Measurements from ENCODE around the gene HIVEP3. TPM values are rescaled to one million over a fixed set of nuclear protein-coding genes. Genes with fewer than 3 reads are reported as not detected.

The HIVEP3 gene
- total and polyA plus RNA-seq, 11 donors = 3.2 to 11.9 (median 5.0) TPM

DNA sequence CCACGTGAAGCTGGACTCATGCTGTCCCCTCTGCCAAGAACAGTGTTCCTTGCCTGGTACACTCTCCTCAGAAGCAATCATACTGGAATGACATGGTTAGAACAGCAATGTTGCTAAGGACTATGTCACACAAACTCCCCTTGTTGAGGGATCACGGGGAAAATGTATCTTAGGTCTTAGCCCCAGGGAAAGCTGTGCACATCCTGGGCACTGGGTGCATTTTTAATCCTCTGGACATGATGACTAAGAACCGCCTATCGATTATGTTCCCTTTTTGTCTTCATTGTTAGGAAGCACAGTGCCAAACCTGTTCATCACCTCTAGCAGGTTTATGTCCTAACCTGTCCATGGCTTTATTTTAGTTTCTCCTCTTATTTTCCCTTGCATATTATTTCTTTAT is 115.1 kb downstream of the HIVEP3 start:
- intact Hi-C loops (cut with DNase I) = no loop called here
- TF ChIP-seq POLR2A (IDR thresholded peaks at IDR 0.05) (no peak), CTCF (IDR thresholded peaks at IDR 0.05) (no peak)
- Histone ChIP-seq H3K27me3 (no peaks in the 10 kb centered on the region), H3K36me3 (no peaks in the 10 kb centered on the region), H3K4me3 (no peak overlapping the region), H3K9me3 (peaks cover 0 to 3% (median 0%) of the 10 kb centered on the region in 12 donors), H3K27ac (peak overlapping the region in 4 of 12 donors; percentile 26 to 83 (median 36)), H3K4me1 (peaks cover 0 to 72% (median 14%) of the 10 kb centered on the region in 12 donors)
- peak in 1 of 4 donors; percentile 8 for ATAC-seq
- DNase-seq = no peak
- 71 to 84% (median 78%) methylated on average over 4 of the region's 4 CpGs for WGBS, 4 donors

DNA sequence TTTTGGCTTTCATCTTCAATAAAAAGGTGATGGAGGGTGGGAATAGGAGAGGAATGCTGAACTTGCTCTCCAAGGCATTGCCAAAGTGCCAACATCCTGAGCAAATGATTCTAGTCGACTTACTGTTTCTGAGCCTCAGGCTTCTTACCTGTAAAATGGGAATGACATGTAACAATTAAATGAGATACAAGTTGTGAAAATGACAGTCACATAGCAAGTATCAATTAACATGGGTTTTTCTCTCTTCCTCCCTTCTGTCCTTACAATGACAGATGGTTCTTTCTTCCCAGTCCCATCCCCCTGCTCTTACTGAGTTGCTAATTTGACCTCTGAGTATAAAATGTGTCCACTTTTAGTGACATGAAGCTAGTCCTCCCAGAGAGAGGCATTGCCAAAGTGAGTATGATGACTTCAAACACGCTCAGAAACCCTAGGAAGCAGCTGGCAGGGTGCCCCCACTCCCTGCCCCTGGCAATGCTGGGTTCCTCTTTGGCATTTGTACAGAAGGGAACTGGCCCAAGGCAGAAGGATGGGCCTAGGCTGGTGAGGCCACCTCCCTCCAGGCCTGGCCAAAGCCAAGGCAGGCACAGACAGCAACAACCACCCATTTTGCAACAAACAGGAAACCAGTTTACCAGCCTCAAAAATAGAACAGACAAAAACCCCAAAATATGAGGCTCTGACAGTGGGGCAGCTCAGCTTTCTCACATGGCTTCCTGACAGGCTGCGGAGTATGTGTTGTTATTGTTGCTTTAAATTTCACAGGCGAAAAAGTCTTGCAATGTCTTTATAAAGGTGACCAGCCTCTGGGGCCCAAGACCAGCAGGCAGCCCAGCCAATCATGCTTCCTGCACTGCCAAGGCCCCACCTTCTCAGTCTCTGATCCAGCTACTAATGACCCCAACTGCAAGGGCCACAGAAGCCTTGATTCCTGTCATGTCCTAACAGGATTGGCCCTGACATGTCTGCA is 115.9 kb downstream of the HIVEP3 start:
- 70 to 80% (median 73%) methylated on average over 4 of the region's 4 CpGs for WGBS, 4 donors
- Histone ChIP-seq H3K27me3 (no peaks in the 10 kb centered on the region), H3K4me1 (peaks cover 0 to 72% (median 13%) of the 10 kb centered on the region in 12 donors), H3K27ac (peak overlapping the region in 4 of 12 donors; percentile 26 to 83 (median 36)), H3K4me3 (no peak overlapping the region), H3K9me3 (peaks cover 0 to 3% (median 0%) of the 10 kb centered on the region in 12 donors), H3K36me3 (no peaks in the 10 kb centered on the region)
- DNase-seq (peak; percentile 57 to 88 (median 69)), ATAC-seq (peak; percentile 19 to 75 (median 52))
- intact Hi-C loops (cut with DNase I) = no loop called here
- TF ChIP-seq CTCF (IDR thresholded peaks at IDR 0.05) (no peak), POLR2A (IDR thresholded peaks at IDR 0.05) (no peak)

DNA sequence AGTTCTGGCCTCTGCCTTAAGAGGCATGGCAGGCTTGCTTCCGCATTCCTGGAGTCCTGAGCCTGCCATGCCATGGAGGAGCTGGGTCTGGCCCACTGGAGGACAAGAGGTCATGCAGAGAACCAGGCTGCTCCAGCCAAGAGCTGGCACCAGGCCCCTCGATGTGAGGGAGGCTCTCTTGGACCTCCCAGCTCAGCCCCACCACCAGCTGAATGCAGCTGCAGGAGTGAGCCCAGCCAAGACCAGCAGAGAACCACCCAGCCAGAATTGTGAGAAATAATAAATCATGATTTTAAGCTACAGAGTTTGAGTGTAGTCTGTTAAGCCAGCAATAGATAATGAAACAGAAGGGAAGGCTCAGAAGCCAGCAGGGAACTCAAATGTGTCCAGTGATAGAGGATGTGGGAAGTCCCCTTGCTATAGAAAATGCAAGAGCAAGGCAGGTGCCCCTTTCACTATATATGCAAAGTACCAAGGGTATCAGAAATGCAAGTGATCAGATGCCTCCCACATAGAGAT is 118.4 kb downstream of the HIVEP3 start:
- peaks cover 0 to 58% (median 8%) of the 10 kb centered on the region in 12 donors for H3K4me1 ChIP-seq
- WGBS, 4 donors = 25 to 56% (median 42%) methylated on average over 2 of the region's 2 CpGs
- intact Hi-C loops (cut with DNase I) = no loop called here
- H3K27me3 ChIP-seq = no peaks in the 10 kb centered on the region
- H3K36me3 ChIP-seq = no peaks in the 10 kb centered on the region
- peaks cover 0 to 3% (median 0%) of the 10 kb centered on the region in 12 donors for H3K9me3 ChIP-seq
- H3K27ac ChIP-seq = peak overlapping the region in 1 of 12 donors; percentile 20
- H3K4me3 ChIP-seq = no peak overlapping the region
- peak; percentile 21 to 89 (median 80) for DNase-seq
- peak; percentile 44 to 85 (median 78) for ATAC-seq
- TF ChIP-seq CTCF (IDR thresholded peaks at IDR 0.05) (no peak), POLR2A (IDR thresholded peaks at IDR 0.05) (no peak)

- Histone ChIP-seq H3K4me1 (peaks cover 0 to 55% (median 8%) of the 10 kb centered on the region in 12 donors), H3K27me3 (no peaks in the 10 kb centered on the region), H3K4me3 (no peak overlapping the region), H3K36me3 (no peaks in the 10 kb centered on the region), H3K9me3 (peaks cover 0 to 3% (median 0%) of the 10 kb centered on the region in 12 donors), H3K27ac (peak overlapping the region in 1 of 12 donors; percentile 20)
- WGBS, 4 donors = 62 to 85% (median 72%) methylated on average over 2 of the region's 2 CpGs
- DNase-seq (no peak), ATAC-seq (peak in 1 of 4 donors; percentile 21)
- intact Hi-C loops (cut with DNase I) = loop anchor here in 5 of 10 donors (5.0 to 10.0 kb wide), 2 partner anchors 225 to 227 kb away; no protein-coding TSS in a partner anchor
- TF ChIP-seq POLR2A (IDR thresholded peaks at IDR 0.05) = no peak
- TF ChIP-seq CTCF (IDR thresholded peaks at IDR 0.05) = no peak
Measured at GRCh38 chr1:41799723-41800122, 119.0 kb downstream of the HIVEP3 start.

Data from heart left ventricle (tissue), 16 donors.